GM12872 (cell line): ENCODE measurements around the gene DNAH17.

Source experiments
- CTCF ChIP-seq: IDR thresholded peaks from 3 replicates; pipeline ENCODE4 v1.5.1; 2011; ENCODE audit warnings: low read depth, mild to moderate bottlenecking, low read length, moderate library complexity; ENCODE audit not compliant: insufficient read depth

The DNAH17 gene

GRCh38 chr17:78493450-78493849, 83.7 kb downstream of the DNAH17 start:
- no peak for TF ChIP-seq CTCF

GRCh38 chr17:78492116-78492799, 84.9 kb downstream of the DNAH17 start:
- no peak for TF ChIP-seq CTCF

- TF ChIP-seq CTCF, result no peak
Observed at GRCh38 chr17:78491236-78492115, 85.7 kb downstream of the DNAH17 start.

- TF ChIP-seq CTCF, result no peak
Observed at GRCh38 chr17:78490673-78491072, 86.5 kb downstream of the DNAH17 start.

- no peak for TF ChIP-seq CTCF
Observed at GRCh38 chr17:78490156-78490555, 87.0 kb downstream of the DNAH17 start.

- no peak for TF ChIP-seq CTCF
Observed at GRCh38 chr17:78488867-78489634, 88.1 kb downstream of the DNAH17 start.

- TF ChIP-seq CTCF, result no peak
Observed at GRCh38 chr17:78488156-78488555, 89.0 kb downstream of the DNAH17 start.
